ENCODE results near the gene LSP1.

The LSP1 gene

GRCh38 chr11:1917523-1918435 is 64.9 kb downstream of the LSP1 start:
- DNase-seq: no peak
- Histone ChIP-seq H3K36me3 (no peaks in the 10 kb centered on the region), H3K4me3 (ENCODE audit: low read depth, low read length) (no peak overlapping the region), H3K27ac (no peak overlapping the region), H3K9me3 (ENCODE audit: severe bottlenecking) (no peaks in the 10 kb centered on the region), H3K27me3 (ENCODE audit: insufficient read depth, low read depth, severe bottlenecking) (peaks cover 75% of the 10 kb centered on the region)
- TF ChIP-seq CTCF (IDR thresholded peaks at IDR 0.05; ENCODE audit: low read depth, low read length): peak; percentile 64

- Histone ChIP-seq H3K36me3 (no peaks in the 10 kb centered on the region), H3K27me3 (ENCODE audit: insufficient read depth, low read depth, severe bottlenecking) (peaks cover 77% of the 10 kb centered on the region), H3K9me3 (ENCODE audit: severe bottlenecking) (no peaks in the 10 kb centered on the region), H3K27ac (no peak overlapping the region), H3K4me3 (ENCODE audit: low read depth, low read length) (no peak overlapping the region)
- no peak for TF ChIP-seq CTCF (IDR thresholded peaks at IDR 0.05; ENCODE audit: low read depth, low read length)
- no peak for DNase-seq
These were observed 65.8 kb downstream of the LSP1 start for GRCh38 chr11:1918436-1919315.

- H3K9me3 ChIP-seq (ENCODE audit: severe bottlenecking): no peaks in the 10 kb centered on the region
- no peaks in the 10 kb centered on the region for H3K36me3 ChIP-seq
- no peak within 1 kb of the TSS for H3K27ac ChIP-seq
- no peak for TF ChIP-seq CTCF (IDR thresholded peaks at IDR 0.05; ENCODE audit: low read depth, low read length)
- H3K27me3 ChIP-seq (ENCODE audit: insufficient read depth, low read depth, severe bottlenecking): peaks cover 75% of the 10 kb centered on the region
- H3K4me3 ChIP-seq (ENCODE audit: low read depth, low read length): no peak within 1 kb of the TSS
- DNase-seq: no peak
These were observed 66.7 kb downstream of the LSP1 start, which contains the start of gene TNNT3 for GRCh38 chr11:1919391-1920127. TNNT3 (plus strand) TSS chr11:1919703; CDS start chr11:1922875, 3,172 bp downstream.

GRCh38 chr11:1920128-1920908 is 67.4 kb downstream of the LSP1 start:
- peaks cover 75% of the 10 kb centered on the region for H3K27me3 ChIP-seq (ENCODE audit: insufficient read depth, low read depth, severe bottlenecking)
- no peak overlapping the region for H3K4me3 ChIP-seq (ENCODE audit: low read depth, low read length)
- no peak for DNase-seq
- TF ChIP-seq CTCF (IDR thresholded peaks at IDR 0.05; ENCODE audit: low read depth, low read length): no peak
- no peak overlapping the region for H3K27ac ChIP-seq
- no peaks in the 10 kb centered on the region for H3K36me3 ChIP-seq
- H3K9me3 ChIP-seq (ENCODE audit: severe bottlenecking): no peaks in the 10 kb centered on the region
